NCI-H226 (cell line): ENCODE measurements around the gene ADGRV1.
"Not testable (repeated sequence)": the region's sequence is repeated elsewhere in the genome, so short reads cannot be mapped to it uniquely, and the experiment has no call there.

ENCODE experiments used
- DNase-seq: peaks from one replicate; pipeline ENCODE4 v3.0.0-alpha.2; 2015

The ADGRV1 gene

DNA sequence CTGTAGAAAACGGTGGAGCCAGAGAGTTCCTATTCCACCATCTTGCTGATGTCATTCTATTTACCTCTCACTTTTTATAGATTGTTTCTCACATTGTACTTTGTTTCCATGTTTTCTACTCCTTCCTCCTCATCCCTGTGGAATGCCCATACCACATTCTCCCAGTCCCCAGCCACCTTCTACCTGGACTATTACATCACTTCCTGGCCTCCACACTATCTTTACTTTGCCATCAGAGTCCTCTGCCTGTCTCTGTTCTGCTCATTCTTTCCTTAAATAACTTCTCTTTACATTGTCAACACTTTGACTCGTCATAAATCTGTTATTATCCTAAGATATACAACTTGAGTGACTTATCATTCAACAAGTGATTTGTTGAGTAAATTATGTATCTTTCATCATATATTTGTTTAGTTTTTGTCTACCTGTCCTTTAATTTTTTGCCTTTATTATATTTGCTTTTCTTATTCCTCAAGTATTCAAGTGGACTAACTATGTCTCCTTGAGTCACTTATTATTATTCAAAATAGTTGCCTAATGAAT lies 182.5 kb downstream of the ADGRV1 start:
- DNase-seq, result no peak

DNA sequence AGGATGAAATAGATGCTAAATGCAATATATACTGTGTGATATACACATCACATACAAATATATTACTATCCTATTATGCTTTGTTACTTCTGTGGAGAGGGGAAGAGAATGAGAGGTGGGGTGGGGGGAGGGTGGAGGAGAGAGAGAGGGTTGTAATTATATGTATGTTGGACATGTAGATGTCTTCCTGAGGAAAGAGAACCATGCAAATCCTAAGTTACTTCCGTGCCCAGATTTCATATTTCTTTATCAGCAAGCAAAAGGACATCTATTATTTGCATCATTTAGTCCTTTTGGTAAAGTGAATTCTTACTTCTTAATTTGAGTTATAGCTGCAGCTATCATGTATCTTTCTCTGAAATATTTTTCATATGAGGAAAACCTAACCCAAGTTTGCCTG lies 187.5 kb downstream of the ADGRV1 start:
- no peak for DNase-seq

DNA sequence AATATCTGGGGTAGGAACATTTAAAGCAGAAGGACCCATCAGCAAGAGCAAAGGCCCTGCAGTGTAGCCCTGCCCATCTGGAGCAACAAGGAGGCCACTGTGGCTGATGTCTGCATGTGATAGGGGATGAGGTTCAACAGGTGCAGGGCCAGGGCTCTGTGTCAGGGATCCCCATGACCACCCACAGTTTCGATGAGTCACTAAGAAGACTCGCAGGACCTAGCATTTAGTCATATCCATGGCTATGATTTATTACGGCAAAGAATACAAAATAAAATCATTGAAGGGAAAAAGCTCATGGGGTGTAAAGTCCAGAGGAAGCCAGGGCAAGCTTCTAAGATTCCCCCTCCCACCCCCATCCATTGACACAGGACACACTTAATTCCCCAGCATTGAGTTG lies 188.6 kb downstream of the ADGRV1 start:
- DNase-seq, result no peak

DNA sequence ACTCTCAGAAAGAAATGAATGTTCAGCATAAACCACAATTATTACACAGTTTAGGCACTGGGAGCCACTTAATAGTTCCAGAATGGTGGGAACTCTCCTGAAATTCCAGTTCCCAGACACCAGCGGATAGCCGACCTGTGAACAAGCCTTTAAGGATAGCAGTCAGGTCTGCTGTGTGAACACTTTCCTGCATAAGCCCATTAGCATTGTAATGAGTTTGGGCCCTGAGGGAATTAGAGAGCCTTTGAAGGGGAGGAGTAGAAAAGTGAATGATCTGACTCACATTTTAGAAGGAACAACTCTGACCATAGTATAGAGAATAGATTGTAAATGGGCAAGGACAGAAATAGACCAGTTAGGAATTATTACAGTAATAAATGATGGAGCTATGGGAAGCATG lies 189.1 kb downstream of the ADGRV1 start:
- DNase-seq, result no peak

DNA sequence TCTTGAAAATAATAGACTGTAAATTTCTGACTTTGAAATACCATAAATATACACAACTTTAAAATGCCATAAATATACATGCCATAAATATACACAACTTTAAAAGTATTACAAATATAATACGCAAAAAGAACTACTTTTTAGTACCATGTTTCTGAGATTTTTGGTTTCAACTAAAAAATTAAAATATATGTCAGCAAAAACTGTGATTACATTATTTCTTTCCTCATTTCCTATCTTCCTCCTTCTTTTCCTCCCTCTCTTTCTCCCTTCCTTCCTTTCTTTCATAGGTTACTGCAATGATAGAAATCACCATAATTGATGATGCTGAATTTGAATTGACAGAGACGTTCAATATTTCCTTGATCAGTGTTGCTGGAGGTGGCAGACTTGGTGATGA lies 200.5 kb downstream of the ADGRV1 start:
- no peak for DNase-seq

DNA sequence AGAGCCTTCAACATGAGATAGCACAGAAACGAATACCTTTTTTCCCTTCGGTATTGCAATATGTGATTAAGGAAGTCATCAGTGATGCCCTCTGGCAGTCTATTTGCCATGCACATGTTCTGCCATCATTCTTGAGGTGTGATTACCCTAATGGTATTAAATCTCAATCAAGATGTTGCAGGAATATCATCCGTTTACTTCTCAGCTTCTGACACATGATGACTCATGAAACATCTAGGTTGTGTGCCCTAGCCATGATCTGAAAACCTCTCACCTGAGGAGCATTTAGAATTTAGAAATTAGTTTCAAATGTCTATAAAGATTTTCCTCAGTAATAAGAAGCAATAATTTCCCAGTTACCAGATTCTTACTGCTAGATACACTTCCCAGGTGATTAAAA lies 209.1 kb downstream of the ADGRV1 start:
- DNase-seq, result no peak

DNA sequence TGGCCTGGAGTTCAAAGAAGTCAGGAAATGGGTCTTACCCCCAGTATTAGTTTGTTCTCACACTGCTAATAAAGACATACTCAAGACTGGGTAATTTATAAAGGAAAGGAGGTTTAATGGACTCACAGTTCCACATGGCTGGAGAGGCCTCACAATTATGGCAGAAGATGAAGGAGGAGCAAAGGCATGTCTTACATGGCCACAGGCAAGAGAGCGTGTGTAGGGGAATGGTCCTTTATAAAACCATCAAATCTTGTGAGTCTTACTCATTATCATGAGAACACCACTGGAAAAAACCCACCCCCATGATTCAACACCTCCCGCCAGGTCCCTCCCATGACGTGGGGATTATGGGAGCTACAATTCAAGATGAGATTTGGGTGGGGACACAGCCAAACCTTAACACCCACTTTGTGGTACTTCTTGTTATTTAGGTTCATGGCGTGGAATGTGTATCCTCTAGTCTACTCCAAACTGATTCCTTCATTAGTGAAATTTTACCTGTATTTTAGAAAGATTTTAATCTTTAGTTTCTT lies 211.5 kb downstream of the ADGRV1 start:
- DNase-seq, result not testable (repeated sequence)

DNA sequence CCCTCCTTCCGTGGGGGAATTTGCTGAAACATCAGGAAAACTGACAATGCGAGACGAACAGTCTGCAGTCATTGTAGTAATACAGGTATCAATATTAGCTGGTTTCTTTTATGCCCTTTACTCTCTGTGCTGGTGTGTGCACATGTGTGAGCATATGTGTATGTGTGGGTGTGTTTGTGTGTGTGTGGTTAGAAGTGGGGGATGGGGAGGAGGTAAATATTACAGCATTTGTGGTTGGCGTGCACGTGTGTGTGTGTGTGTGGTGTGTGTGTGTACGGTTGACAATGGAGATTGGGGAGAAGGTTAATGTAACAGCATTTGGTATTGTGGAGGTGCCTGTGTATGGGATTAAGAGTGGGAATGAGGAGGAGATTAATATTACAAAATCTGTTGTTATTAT lies 219.4 kb downstream of the ADGRV1 start:
- no peak for DNase-seq

DNA sequence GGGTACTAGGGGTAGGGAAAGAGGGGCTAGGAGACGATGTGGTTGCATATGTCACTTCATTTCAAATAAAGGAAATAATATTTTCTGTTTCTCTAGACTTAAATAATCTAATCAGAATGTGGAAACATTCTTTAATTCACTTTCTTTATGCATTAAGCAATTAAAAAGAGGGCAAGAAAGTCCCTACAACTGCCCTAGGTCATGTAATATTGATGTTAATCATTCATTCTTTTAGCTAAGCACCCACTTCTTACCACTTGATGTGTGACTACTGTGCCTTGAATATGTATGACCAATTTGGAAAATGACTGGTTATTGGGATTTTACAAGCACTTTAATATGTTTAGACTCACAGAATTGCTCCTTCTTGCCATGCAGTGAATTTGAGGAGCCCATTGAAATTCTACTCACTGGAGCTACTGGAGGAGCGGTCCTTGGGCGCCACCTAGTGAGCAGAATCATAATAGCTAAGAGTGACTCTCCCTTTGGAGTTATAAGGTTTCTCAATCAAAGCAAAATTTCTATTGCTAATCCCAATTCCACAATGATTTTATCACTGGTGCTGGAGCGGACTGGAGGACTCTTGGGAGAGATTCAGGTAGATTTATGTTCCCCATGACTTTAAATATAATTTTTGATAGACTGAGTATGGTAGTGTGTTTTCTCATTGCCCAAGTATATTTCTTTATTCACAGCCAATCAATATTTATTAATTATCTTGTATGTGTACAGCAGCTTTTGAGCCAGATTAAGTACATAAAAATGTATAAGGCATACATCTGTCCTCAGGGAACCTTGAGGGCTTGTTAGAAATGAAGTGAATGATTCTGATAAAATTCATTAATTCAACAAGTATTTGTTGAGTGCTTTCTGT lies 225.1 kb downstream of the ADGRV1 start:
- peak; percentile 41 for DNase-seq

DNA sequence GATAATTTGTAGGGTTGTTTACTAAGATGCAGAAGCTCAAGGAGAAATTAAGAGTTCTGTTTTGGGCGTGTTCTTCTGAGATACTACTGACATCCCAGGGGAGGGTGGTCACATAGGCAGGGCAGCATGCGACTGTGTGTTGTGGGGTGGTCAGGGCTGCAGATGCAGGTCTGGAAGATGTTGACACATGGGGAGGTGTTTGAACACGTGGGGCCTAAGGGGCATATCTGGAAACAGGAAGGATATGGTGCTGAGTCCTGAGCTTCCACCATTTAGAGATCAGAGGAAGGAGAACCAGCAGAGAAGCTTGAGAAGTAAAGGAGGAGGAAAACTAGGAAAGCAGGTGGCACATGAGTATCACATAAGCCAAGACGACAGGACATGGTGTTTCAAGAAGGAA lies 228.2 kb downstream of the ADGRV1 start:
- no peak for DNase-seq

DNA sequence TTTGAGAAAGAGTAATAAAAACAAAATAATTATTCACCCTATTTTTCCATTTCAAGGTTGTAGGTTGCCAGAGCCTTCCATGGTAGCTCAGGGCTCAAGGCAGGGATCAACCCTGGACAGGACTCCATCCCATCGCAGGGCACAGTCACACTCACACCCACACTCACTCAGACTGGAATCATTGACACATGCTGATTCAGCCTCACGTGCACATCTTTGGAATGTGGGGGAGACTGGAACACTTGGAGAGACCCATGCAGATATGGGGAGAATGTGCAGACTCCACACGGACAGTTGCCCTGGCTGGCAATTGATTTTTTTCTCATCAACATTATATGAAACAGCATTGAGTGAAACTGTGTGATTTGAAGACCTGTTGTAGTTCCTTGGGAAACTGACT lies 234.1 kb downstream of the ADGRV1 start:
- DNase-seq, result peak; percentile 80

DNA sequence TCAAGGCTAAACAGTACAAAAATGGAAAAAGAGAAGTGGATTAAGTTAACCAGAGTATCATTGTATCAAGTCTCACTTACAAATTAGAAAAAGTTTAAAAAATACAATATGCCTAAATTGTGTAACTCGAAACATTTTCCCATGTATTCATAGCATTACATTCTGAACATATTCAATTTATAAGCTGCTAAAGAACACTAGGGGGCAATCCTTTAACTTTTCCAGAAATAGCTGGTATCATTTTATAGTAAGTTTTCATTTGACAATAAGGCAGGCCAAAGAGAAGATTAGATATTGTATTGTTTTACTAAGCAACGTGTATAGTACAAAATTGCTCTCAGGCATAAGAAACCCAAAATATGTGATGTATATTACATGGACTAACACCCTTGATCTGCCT lies 234.6 kb downstream of the ADGRV1 start:
- DNase-seq, result no peak

DNA sequence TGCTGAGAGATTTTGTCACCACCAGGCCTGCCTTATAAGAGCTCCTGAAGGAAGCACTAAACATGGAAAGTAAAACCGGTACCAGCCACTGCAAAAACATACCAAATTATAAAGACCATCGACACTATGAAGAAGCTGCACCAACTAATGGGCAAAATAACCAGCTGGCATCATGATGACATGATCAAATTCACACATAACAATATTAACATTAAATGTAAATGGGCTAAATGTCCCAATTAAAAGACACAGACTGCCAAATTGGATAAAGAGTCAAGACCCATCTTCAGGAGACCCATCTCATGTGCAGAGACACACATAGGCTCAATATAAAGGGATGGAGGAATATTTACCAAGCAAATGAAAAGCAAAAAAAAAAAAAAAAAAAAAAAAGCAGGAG lies 238.3 kb downstream of the ADGRV1 start:
- not testable (repeated sequence) for DNase-seq

DNA sequence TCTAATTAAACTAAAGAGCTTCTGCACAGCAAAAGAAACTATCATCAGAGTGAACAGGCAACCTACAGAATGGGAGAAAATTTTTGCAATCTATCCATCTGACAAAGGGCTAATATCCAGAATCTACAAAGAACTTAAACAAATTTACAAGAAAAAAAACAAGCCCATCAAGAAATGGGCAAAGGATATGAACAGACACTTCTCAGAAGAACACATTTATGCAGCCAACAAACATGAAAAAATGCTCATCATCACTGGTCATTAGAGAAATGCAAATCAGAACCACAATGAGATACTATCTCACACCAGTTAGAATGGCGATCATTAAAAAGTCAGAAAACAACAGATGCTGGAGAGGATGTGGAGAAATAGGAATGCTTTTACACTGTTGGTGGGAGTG lies 241.5 kb downstream of the ADGRV1 start:
- not testable (repeated sequence) for DNase-seq

DNA sequence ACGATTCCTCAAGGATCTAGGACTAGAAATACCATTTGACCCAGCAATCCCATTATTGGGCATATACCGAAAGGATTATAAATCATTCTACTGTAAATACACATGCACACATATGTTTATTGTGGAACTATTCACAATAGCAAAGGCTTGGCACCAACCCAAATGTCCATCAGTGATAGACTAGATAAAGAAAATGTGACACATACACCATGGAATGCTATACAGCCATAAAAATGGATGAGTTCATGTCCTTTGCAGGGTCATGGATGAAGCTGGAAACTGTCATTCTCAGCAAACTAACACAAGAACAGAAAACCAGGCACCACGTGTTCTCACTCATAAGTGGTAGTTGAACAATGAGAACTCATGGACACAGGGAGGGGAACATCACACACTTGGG lies 241.9 kb downstream of the ADGRV1 start:
- DNase-seq, result not testable (repeated sequence)

DNA sequence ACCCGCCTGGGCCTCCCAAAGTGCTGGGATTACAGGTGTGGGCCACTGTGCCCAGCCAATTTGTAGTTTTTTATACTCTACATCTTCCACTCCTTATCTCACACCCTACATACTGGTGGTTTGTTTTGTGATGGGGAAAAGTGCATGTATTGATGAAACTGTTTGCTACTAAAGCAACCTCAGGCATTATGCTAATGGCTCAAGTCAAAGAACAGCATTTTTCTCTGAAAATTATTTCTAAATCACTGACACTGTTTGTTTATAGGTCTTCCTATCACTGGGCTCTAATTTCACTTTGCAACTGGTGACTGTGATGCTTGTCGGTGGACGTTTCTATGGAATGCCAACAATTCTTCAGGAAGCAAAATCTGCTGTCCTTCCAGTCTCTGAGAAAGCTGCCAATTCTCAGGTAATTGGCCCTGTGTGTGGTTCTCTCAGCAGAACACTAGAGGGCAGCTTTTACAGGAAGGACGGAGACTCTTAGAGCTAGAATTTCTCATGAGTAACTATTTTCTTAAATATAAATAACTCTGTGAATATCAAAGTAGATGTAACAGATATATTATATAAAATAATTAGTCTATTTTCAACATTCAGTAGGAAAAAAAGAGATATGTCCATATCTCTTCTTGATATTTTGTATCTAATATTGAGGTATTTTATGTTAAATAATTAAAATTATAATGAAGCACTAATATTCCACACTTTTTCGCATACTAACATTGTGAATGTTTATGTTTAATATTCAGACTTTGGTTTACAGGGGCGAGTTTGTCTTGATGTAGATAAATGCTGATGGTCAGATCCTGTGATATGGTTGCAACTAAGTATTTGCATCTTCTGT lies 244.1 kb downstream of the ADGRV1 start:
- peak; percentile 39 for DNase-seq

DNA sequence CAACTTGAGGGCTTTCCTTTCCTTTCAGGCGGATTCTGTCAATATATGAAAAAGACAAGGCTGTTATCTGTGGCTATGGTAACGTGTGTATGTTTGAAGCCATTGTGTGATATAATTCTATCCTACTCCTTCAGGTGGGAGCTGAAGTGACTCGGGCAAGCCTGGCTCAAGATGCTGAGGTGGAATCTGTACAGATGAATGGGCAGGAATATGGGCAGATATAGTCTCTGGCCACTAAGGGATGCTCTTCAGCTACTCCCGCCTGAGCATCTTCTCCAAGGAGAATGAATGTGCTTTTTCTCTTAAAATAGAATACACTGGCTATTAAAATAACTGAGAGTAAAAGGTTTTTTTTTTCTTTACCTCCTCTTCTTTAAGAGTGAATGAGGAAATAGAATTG lies 244.8 kb downstream of the ADGRV1 start:
- DNase-seq, result no peak

DNA sequence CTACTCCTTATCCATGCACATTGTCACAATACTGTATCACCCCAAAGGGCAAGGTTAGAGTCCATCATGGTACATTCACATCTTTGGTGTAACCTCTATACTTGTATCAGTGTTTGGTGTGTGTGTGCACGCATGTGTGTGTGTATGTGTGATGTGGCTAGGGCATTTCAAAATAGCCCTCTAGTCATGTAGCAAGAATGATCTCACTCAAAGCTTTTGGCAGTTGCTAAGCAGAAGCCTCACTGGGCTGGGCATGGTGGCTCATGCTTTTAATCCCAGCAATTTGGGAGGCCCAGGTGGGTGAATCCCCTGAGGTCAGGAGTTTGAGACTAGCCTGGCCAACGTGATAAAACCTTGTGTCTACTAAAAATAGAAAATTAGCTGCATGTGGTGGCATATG lies 245.3 kb downstream of the ADGRV1 start:
- peak; percentile 64 for DNase-seq

DNA sequence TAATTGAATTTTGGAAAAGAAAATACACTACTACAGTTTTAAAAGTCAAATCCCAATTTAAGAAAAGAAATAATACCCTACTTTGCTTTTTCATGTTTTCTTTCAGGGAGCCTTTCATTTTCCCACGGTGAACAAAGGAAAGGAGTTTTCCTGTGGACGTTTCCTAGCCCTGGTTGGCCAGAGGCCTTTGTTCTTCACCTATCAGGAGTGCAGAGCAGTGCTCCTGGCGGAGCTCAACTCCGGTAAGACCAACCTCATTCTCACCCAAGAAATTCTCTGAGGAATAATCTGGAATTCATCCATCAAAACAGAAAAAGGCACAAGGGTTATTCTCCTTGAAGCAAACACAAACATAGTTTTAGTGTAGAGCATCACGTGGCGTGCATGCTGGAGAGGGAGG lies 248.9 kb downstream of the ADGRV1 start:
- no peak for DNase-seq

DNA sequence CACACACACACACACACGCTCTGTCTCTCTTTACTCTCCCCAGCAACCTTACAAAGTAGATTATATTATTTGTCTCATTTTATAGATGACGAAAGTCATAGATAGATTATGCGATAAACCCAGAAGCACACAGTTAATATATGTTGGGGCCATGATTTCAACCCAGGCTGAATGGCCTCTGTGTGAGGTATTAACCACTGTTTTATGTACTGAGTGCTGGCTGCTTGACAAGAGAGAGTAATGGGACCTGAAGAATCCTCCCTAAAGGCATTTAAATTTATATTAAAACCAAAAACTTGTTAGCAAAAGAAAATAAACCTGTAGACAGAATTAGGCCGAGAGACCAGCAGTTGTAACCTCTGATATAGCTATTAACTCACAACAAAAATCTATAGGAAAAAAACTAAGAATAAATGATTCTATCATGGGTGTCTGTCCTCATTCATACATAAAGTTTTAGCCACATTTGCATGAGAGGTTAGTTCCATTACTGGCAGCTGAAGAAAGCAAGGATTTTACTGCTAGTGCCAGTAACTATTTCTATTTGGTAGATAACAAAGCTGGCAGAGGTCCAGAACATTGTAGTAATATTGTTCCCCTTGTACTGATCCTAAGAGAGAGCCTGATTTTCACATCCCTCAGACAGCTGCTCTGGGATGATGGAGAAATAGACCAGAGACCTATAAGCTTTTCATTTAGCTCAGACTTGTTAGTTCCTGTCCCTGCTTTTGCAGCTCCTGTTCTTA lies 250.9 kb downstream of the ADGRV1 start:
- DNase-seq, result no peak

DNA sequence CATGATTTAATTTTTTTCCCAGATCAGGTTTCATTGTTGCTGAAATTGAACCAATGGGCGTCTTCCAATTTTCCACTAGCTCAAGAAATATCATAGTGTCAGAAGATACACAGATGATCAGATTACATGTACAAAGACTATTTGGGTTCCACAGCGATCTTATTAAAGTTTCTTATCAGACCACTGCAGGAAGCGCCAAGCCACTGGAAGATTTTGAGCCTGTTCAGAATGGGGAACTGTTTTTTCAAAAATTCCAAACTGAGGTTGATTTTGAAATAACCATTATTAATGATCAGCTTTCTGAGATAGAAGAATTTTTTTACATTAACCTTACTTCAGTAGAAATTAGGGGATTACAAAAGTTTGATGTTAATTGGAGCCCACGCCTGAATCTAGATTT lies 251.6 kb downstream of the ADGRV1 start:
- no peak for DNase-seq

DNA sequence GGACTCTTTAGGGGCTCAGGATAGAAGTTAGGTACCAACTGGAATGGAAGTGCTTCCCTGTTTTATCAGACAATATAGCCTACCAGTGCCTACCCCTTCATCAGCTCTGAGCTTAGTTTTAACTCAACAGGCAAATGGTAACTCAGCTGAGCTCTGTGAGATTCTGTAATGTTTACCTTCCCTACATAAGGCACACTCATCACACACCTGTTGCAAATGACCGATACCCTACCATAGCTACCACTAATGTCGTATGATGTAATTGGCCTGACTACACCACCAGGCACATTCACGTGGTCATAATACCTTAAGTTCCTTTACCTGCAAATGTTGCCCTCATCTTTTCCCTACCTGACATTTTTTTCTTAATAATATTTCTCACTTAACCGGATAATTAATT lies 254.8 kb downstream of the ADGRV1 start:
- DNase-seq, result no peak

DNA sequence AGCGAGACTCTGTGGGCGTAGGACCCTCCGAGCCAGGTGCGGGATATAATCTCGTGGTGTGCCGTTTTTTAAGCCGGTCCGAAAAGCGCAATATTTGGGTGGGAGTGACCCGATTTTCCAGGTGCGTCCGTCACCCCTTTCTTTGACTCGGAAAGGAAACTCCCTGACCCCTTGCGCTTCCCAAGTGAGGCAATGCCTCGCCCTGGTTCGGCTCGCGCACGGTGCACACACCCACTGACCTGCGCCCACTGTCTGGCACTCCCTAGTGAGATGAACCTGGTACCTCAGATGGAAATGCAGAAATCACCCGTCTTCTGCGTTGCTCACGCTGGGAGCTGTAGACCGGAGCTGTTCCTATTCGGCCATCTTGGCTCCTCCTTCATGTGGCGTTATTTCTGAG lies 263.5 kb downstream of the ADGRV1 start:
- not testable (repeated sequence) for DNase-seq
